Spleen (tissue), 11 donors: Measurements from ENCODE around the gene SMC6. TPM values are rescaled to one million over a fixed set of nuclear protein-coding genes. Genes with fewer than 3 reads are reported as not detected.

Source experiments
- DNase-seq: peaks from one replicate; pipeline ENCODE4 v3.0.0-alpha.2; 2020
- H3K27ac ChIP-seq, 8 donors: fragments of 200-600 bp; sonication (generic) in 7 of 8; 1 replicate in 4 of 8; 2 replicates in 4 of 8; pipeline versions ENCODE4 v1.5.0 to v1.8.0; 2016 to 2021; ENCODE audit warnings: inconsistent platforms in 4 of 8, mild to moderate bottlenecking in 4 of 8, moderate library complexity in 1 of 8
- H3K27me3 ChIP-seq, 7 donors: fragments of 200-600 bp; sonication (generic) in 6 of 7; replicated peaks in 1 of 7; 1 replicate in 4 of 7; 2 replicates in 3 of 7; pipeline versions ENCODE4 v1.5.0 to v1.8.0; 2016 to 2021; ENCODE audit warnings: inconsistent platforms in 3 of 7, mild to moderate bottlenecking in 1 of 7
- H3K36me3 ChIP-seq, 6 donors: fragments of 200-600 bp; sonication (generic) in 5 of 6; 1 replicate in 4 of 6; 2 replicates in 2 of 6; pipeline versions ENCODE4 v1.5.0 to v1.8.0; 2016 to 2021; ENCODE audit warnings: inconsistent platforms in 2 of 6
- H3K4me1 ChIP-seq, 6 donors: fragments of 200-600 bp; sonication (generic) in 5 of 6; 1 replicate in 3 of 6; 2 replicates in 3 of 6; pipeline versions ENCODE4 v1.5.0 to v1.8.0; 2016 to 2021; ENCODE audit warnings: inconsistent platforms in 3 of 6
- H3K4me3 ChIP-seq, 8 donors: fragments of 200-600 bp; sonication (generic) in 7 of 8; 1 replicate in 4 of 8; 2 replicates in 4 of 8; pipeline versions ENCODE4 v1.5.0 to v1.8.0; 2016 to 2021; ENCODE audit warnings: inconsistent platforms in 4 of 8, mild to moderate bottlenecking in 4 of 8, moderate library complexity in 2 of 8
- H3K9me3 ChIP-seq, 8 donors: fragments of 200-600 bp; sonication (generic) in 7 of 8; 1 replicate in 4 of 8; 2 replicates in 4 of 8; pipeline versions ENCODE4 v1.5.0 to v1.8.0; 2016 to 2021; ENCODE audit warnings: inconsistent platforms in 4 of 8
- POLR2A ChIP-seq, 3 donors: fragments of 450-650 bp; IDR thresholded peaks; one replicate each; pipeline ENCODE4 v1.5.1; 2017; ENCODE audit warnings: antibody characterized with exemption in 3 of 3, mild to moderate bottlenecking in 1 of 3
- POLR2AphosphoS5 ChIP-seq, 3 donors: sonication (generic); formaldehyde crosslinking; IDR thresholded peaks; one replicate each; pipeline ENCODE4 v1.5.1; 2017; ENCODE audit warnings: antibody characterized with exemption in 3 of 3
- WGBS, 5 donors: extraction: QIAGEN DNeasy Blood & Tissue Kit in 3 of 5; methylation state at CpG; one replicate each; pipeline versions ENCODE4 v1.1.5 to v1.1.7; 2013 to 2018; 5-methylcytosine and 5-hydroxymethylcytosine counted together
- intact Hi-C: fragments of 100-400 bp; cut with DNase I; formaldehyde crosslinking; loops from one replicate; pipeline ENCODE4 v1.15.0; 2023; ENCODE audit warnings: low total_unique reads
- polyA plus RNA-seq, 3 donors: library from polyadenylated mRNA; stranded (reverse); fragments of 200-250 nt; gene quantifications; one replicate each; pipeline ENCODE4 v1.2.1, GENCODE V29; 2013
- total RNA-seq, 7 donors: library from RNA; depleted of rRNA in 3 of 7; stranded (reverse); fragments of >200 nt in 3 of 7; fragmentation: NEBNext Ultra II Directional in 4 of 7; extraction: Animal tissue kit (Norgen Biotek cat#: 25700) in 4 of 7; gene quantifications; one replicate each; pipeline versions ENCODE4 v1.1.0 to v1.2.1, GENCODE V29; 2016 to 2021
- TF ChIP-seq, protein P1 (sequence below), 11 experiments: fragments of 200-600 bp in 7 of 11; fragments of 450-650 bp in 4 of 11; sonication (generic) in 4 of 11; IDR thresholded peaks in 8 of 11; conservative IDR thresholded peaks in 3 of 11; 1 replicate in 7 of 11; 2 replicates in 4 of 11; pipeline versions ENCODE4 v1.4.0 to v1.8.0; 2016 to 2021; ENCODE audit warnings: antibody characterized with exemption in 11 of 11, inconsistent platforms in 4 of 11, mild to moderate bottlenecking in 1 of 11
- donor health status: healthy with polysubstance abuse.
- donor health status: DM: no; HTN: no; CAD: no; lungs with moderate emphysema.
- donor health status: DM: no; HTN: no; CAD: no.
- donor health status: Bipolar disorder and iron deficiency.
- donor health status: healthy.
- donor health status: DM: no; HTN: no; CAD: no.
- donor health status: DM: yes; HTN: yes; CAD: no.

Gene SMC6
- total and polyA plus RNA-seq, 10 donors, result 17.6 to 44.8 (median 29.0) TPM

GRCh38 chr2:17790536-17790935 lies 36.9 kb upstream of the SMC6 start:
- WGBS, 5 donors, result 50 to 76% (median 57%) methylated on average over 1 of the region's 1 CpG
- intact Hi-C loops, result no loop called here

GRCh38 chr2:17788773-17789172 lies 35.2 kb upstream of the SMC6 start:
- 66 to 80% (median 70%) methylated on average over 4 of the region's 4 CpGs for WGBS, 5 donors
- intact Hi-C loops, result no loop called here
- no peak for TF ChIP-seq POLR2AphosphoS5 (IDR thresholded peaks at IDR 0.05)
- TF ChIP-seq POLR2A (IDR thresholded peaks at IDR 0.05), result no peak
- TF ChIP-seq, protein P1, sequence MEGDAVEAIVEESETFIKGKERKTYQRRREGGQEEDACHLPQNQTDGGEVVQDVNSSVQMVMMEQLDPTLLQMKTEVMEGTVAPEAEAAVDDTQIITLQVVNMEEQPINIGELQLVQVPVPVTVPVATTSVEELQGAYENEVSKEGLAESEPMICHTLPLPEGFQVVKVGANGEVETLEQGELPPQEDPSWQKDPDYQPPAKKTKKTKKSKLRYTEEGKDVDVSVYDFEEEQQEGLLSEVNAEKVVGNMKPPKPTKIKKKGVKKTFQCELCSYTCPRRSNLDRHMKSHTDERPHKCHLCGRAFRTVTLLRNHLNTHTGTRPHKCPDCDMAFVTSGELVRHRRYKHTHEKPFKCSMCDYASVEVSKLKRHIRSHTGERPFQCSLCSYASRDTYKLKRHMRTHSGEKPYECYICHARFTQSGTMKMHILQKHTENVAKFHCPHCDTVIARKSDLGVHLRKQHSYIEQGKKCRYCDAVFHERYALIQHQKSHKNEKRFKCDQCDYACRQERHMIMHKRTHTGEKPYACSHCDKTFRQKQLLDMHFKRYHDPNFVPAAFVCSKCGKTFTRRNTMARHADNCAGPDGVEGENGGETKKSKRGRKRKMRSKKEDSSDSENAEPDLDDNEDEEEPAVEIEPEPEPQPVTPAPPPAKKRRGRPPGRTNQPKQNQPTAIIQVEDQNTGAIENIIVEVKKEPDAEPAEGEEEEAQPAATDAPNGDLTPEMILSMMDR (IDR thresholded peaks at IDR 0.05 in 8 of 11, conservative IDR thresholded peaks at IDR 0.05 in 3 of 11), result no peak

More at GRCh38 chr2:17790536-17790935, 36.9 kb upstream of the SMC6 start:
- no peak overlapping the region for H3K4me3 ChIP-seq
- no peaks in the 10 kb centered on the region for H3K4me1 ChIP-seq
- H3K36me3 ChIP-seq, result no peaks in the 10 kb centered on the region
- no peaks in the 10 kb centered on the region for H3K9me3 ChIP-seq
- H3K27me3 ChIP-seq, result no peaks in the 10 kb centered on the region
- TF ChIP-seq, protein P1 (IDR thresholded peaks at IDR 0.05 in 8 of 11, conservative IDR thresholded peaks at IDR 0.05 in 3 of 11), result no peak
- TF ChIP-seq POLR2AphosphoS5 (IDR thresholded peaks at IDR 0.05), result no peak
- TF ChIP-seq POLR2A (IDR thresholded peaks at IDR 0.05), result no peak
- H3K27ac ChIP-seq, result no peak overlapping the region
- DNase-seq, result no peak

DNA sequence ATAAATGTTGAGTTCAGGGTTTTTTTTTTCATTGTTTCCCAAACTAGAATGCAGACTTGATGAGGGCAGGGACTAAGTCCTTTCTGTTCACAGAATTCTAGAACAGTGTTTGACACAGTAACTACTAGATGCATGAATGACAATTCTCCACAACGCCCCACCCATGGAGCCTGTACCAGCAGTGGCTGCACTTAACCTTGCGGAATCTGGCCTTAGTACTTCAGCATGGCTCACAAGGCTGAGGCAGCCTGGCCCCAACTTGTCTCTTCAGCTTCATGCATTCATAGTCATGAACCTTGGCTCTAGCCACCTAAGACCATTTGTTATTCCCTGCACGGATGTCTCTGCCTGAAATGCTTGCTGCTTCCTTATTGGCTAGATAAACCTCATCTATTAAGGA lies 33.1 kb upstream of the SMC6 start:
- Histone ChIP-seq H3K27ac (no peak overlapping the region), H3K36me3 (peaks cover 0 to 13% (median 0%) of the 10 kb centered on the region in 6 donors), H3K4me3 (no peak overlapping the region), H3K4me1 (no peaks in the 10 kb centered on the region), H3K27me3 (no peaks in the 10 kb centered on the region), H3K9me3 (no peaks in the 10 kb centered on the region)
- intact Hi-C loops, result no loop called here
- no peak for DNase-seq
- 86 to 93% (median 91%) methylated on average over 3 of the region's 3 CpGs for WGBS, 5 donors
- TF ChIP-seq, protein P1 (IDR thresholded peaks at IDR 0.05 in 8 of 11, conservative IDR thresholded peaks at IDR 0.05 in 3 of 11), result no peak
- TF ChIP-seq POLR2AphosphoS5 (IDR thresholded peaks at IDR 0.05) (no peak), POLR2A (IDR thresholded peaks at IDR 0.05) (no peak)

More at GRCh38 chr2:17788773-17789172, 35.2 kb upstream of the SMC6 start:
- Histone ChIP-seq H3K4me3 (no peak overlapping the region), H3K27ac (no peak overlapping the region), H3K4me1 (no peaks in the 10 kb centered on the region), H3K9me3 (no peaks in the 10 kb centered on the region), H3K36me3 (no peaks in the 10 kb centered on the region), H3K27me3 (no peaks in the 10 kb centered on the region)
- DNase-seq, result no peak

GRCh38 chr2:17781482-17781881 lies 27.9 kb upstream of the SMC6 start:
- Histone ChIP-seq H3K27me3 (no peaks in the 10 kb centered on the region), H3K36me3 (peaks cover 0 to 62% (median 6%) of the 10 kb centered on the region in 6 donors), H3K9me3 (no peaks in the 10 kb centered on the region), H3K4me3 (no peak overlapping the region), H3K27ac (no peak overlapping the region), H3K4me1 (no peaks in the 10 kb centered on the region)
- intact Hi-C loops, result no loop called here
- DNase-seq, result no peak
- 87 to 96% (median 92%) methylated on average over 1 of the region's 1 CpG for WGBS, 5 donors
- TF ChIP-seq POLR2AphosphoS5 (IDR thresholded peaks at IDR 0.05) (no peak), POLR2A (IDR thresholded peaks at IDR 0.05) (no peak)
- TF ChIP-seq, protein P1 (IDR thresholded peaks at IDR 0.05 in 8 of 11, conservative IDR thresholded peaks at IDR 0.05 in 3 of 11), result no peak
